ENCODE measurements around the gene TCEA3. TPM values are rescaled to one million over a fixed set of nuclear protein-coding genes. Genes with fewer than 3 reads are reported as not detected.

Gene TCEA3
- total RNA-seq, 4 donors from 2014 or later = 16.7 to 24.1 (median 20.9) TPM

- H3K36me3 ChIP-seq = peaks cover 0 to 12% (median under 1%) of the 10 kb centered on the region in 4 donors
- intact Hi-C loops (cut with DNase I) = no loop called here
- no peaks in the 10 kb centered on the region for H3K9me3 ChIP-seq
- TF ChIP-seq, protein P1, sequence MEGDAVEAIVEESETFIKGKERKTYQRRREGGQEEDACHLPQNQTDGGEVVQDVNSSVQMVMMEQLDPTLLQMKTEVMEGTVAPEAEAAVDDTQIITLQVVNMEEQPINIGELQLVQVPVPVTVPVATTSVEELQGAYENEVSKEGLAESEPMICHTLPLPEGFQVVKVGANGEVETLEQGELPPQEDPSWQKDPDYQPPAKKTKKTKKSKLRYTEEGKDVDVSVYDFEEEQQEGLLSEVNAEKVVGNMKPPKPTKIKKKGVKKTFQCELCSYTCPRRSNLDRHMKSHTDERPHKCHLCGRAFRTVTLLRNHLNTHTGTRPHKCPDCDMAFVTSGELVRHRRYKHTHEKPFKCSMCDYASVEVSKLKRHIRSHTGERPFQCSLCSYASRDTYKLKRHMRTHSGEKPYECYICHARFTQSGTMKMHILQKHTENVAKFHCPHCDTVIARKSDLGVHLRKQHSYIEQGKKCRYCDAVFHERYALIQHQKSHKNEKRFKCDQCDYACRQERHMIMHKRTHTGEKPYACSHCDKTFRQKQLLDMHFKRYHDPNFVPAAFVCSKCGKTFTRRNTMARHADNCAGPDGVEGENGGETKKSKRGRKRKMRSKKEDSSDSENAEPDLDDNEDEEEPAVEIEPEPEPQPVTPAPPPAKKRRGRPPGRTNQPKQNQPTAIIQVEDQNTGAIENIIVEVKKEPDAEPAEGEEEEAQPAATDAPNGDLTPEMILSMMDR (IDR thresholded peaks at IDR 0.05) = no peak
- TF ChIP-seq POLR2A (IDR thresholded peaks at IDR 0.05; ENCODE audit: low read depth) (no peak), EP300 (IDR thresholded peaks at IDR 0.05) (no peak), POLR2AphosphoS5 (IDR thresholded peaks at IDR 0.05) (no peak)
- WGBS = 86% methylated on average over 3 of the region's 3 CpGs
- no peaks in the 10 kb centered on the region for H3K27me3 ChIP-seq
- no peak overlapping the region for H3K27ac ChIP-seq (replicated peaks in 1 of 4)
- H3K4me1 ChIP-seq = peaks cover 0 to 6% (median 2%) of the 10 kb centered on the region in 4 donors
- no peak overlapping the region for H3K4me3 ChIP-seq
- no peak for DNase-seq (ENCODE audit: extremely low spot score)
Observed at GRCh38 chr1:23461050-23461449, 36.5 kb upstream of the TCEA3 start.

GRCh38 chr1:23460519-23460918, 36.0 kb upstream of the TCEA3 start:
- Histone ChIP-seq H3K27me3 (no peaks in the 10 kb centered on the region), H3K27ac (replicated peaks in 1 of 4) (no peak overlapping the region), H3K9me3 (no peaks in the 10 kb centered on the region), H3K4me1 (peaks cover 0 to 9% (median 0%) of the 10 kb centered on the region in 4 donors), H3K4me3 (no peak overlapping the region), H3K36me3 (peaks cover 0 to 17% (median 5%) of the 10 kb centered on the region in 4 donors)
- WGBS = 73% methylated on average over 4 of the region's 4 CpGs
- no peak for TF ChIP-seq POLR2AphosphoS5 (IDR thresholded peaks at IDR 0.05)
- no peak for TF ChIP-seq EP300 (IDR thresholded peaks at IDR 0.05)
- TF ChIP-seq, protein P1 (IDR thresholded peaks at IDR 0.05) = no peak
- no peak for TF ChIP-seq POLR2A (IDR thresholded peaks at IDR 0.05; ENCODE audit: low read depth)
- intact Hi-C loops (cut with DNase I) = no loop called here
- DNase-seq (ENCODE audit: extremely low spot score) = no peak

GRCh38 chr1:23459338-23459757, 34.8 kb upstream of the TCEA3 start:
- DNase-seq (ENCODE audit: extremely low spot score) = no peak
- Histone ChIP-seq H3K27ac (replicated peaks in 1 of 4) (no peak overlapping the region), H3K36me3 (peaks cover 0 to 29% (median 17%) of the 10 kb centered on the region in 4 donors), H3K4me3 (no peak overlapping the region), H3K9me3 (no peaks in the 10 kb centered on the region), H3K27me3 (no peaks in the 10 kb centered on the region), H3K4me1 (peaks cover 0 to 9% (median 0%) of the 10 kb centered on the region in 4 donors)
- intact Hi-C loops (cut with DNase I) = no loop called here
- WGBS = 83% methylated on average over 2 of the region's 2 CpGs
- TF ChIP-seq EP300 (IDR thresholded peaks at IDR 0.05) (no peak), POLR2A (IDR thresholded peaks at IDR 0.05; ENCODE audit: low read depth) (no peak), POLR2AphosphoS5 (IDR thresholded peaks at IDR 0.05) (no peak)
- TF ChIP-seq, protein P1 (IDR thresholded peaks at IDR 0.05) = no peak

GRCh38 chr1:23456226-23456625, 31.7 kb upstream of the TCEA3 start:
- H3K4me3 ChIP-seq = no peak overlapping the region
- DNase-seq (ENCODE audit: extremely low spot score) = no peak
- H3K4me1 ChIP-seq = peaks cover 0 to 25% (median 21%) of the 10 kb centered on the region in 4 donors
- H3K27me3 ChIP-seq = no peaks in the 10 kb centered on the region
- intact Hi-C loops (cut with DNase I) = no loop called here
- peak overlapping the region; percentile 15 to 54 (median 42) for H3K27ac ChIP-seq (replicated peaks in 1 of 4)
- no peaks in the 10 kb centered on the region for H3K9me3 ChIP-seq
- H3K36me3 ChIP-seq = peaks cover 0 to 34% (median 26%) of the 10 kb centered on the region in 4 donors
- TF ChIP-seq POLR2AphosphoS5 (IDR thresholded peaks at IDR 0.05) (no peak), POLR2A (IDR thresholded peaks at IDR 0.05; ENCODE audit: low read depth) (no peak), EP300 (IDR thresholded peaks at IDR 0.05) (no peak)
- TF ChIP-seq, protein P1 (IDR thresholded peaks at IDR 0.05) = no peak
- 85% methylated on average over 5 of the region's 5 CpGs for WGBS

All from esophagus muscularis mucosa (tissue), 4 donors.